ENCODE data around the gene PSMC2.

Gene PSMC2

GRCh38 chr7:103347507-103348267 is at the start of gene PSMC2:
PSMC2 (plus strand) TSS chr7:103347643; CDS start chr7:103347712, 69 bp downstream.
- peak; percentile 71 for DNase-seq (ENCODE audit: low read depth)

- DNase-seq (ENCODE audit: low read depth) = no peak
These were observed 49.6 kb upstream of the PSMC2 start for GRCh38 chr7:103297837-103298179.

GRCh38 chr7:103299660-103300059 is 47.8 kb upstream of the PSMC2 start:
- DNase-seq (ENCODE audit: low read depth) = no peak

- no peak for DNase-seq (ENCODE audit: low read depth)
These were observed 46.0 kb upstream of the PSMC2 start for GRCh38 chr7:103301441-103301840.

- DNase-seq (ENCODE audit: low read depth) = no peak
These were observed 39.8 kb upstream of the PSMC2 start for GRCh38 chr7:103307503-103308231.

- DNase-seq (ENCODE audit: low read depth) = no peak
These were observed 32.6 kb upstream of the PSMC2 start for GRCh38 chr7:103314852-103315251.

- DNase-seq (ENCODE audit: low read depth) = no peak
These were observed 31.0 kb upstream of the PSMC2 start for GRCh38 chr7:103316380-103316941.

- no peak for DNase-seq (ENCODE audit: low read depth)
These were observed 30.4 kb upstream of the PSMC2 start for GRCh38 chr7:103317009-103317408.

- no peak for DNase-seq (ENCODE audit: low read depth)
These were observed 21.7 kb upstream of the PSMC2 start for GRCh38 chr7:103325744-103326143.

- no peak for DNase-seq (ENCODE audit: low read depth)
These were observed 10.7 kb upstream of the PSMC2 start for GRCh38 chr7:103336761-103337160.

GRCh38 chr7:103338864-103339263 is 8.6 kb upstream of the PSMC2 start:
- no peak for DNase-seq (ENCODE audit: low read depth)

GRCh38 chr7:103341466-103341865 is 6.0 kb upstream of the PSMC2 start:
- DNase-seq (ENCODE audit: low read depth) = no peak

- no peak for DNase-seq (ENCODE audit: low read depth)
These were observed 4.1 kb upstream of the PSMC2 start for GRCh38 chr7:103343332-103343731.

- DNase-seq (ENCODE audit: low read depth) = peak; percentile 39
These were observed 3.5 kb upstream of the PSMC2 start for GRCh38 chr7:103343758-103344452.

GRCh38 chr7:103344453-103345149 is 2.8 kb upstream of the PSMC2 start, which contains the start of gene DNAJC2:
DNAJC2 (minus strand) TSS chr7:103344767; CDS start chr7:103344622, 145 bp downstream.
- peak; percentile 79 for DNase-seq (ENCODE audit: low read depth)

- no peak for DNase-seq (ENCODE audit: low read depth)
These were observed 1.0 kb upstream of the PSMC2 start for GRCh38 chr7:103346396-103346795.

- no peak for DNase-seq (ENCODE audit: low read depth)
These were observed 1.0 kb downstream of the PSMC2 start for GRCh38 chr7:103348452-103348851.

- no peak for DNase-seq (ENCODE audit: low read depth)
These were observed 1.5 kb downstream of the PSMC2 start for GRCh38 chr7:103348959-103349358.

GRCh38 chr7:103349805-103350204 is 2.4 kb downstream of the PSMC2 start:
- no peak for DNase-seq (ENCODE audit: low read depth)

GRCh38 chr7:103369432-103369831 is 22.0 kb downstream of the PSMC2 start:
- DNase-seq (ENCODE audit: low read depth) = no peak

- no peak for DNase-seq (ENCODE audit: low read depth)
These were observed 26.6 kb downstream of the PSMC2 start for GRCh38 chr7:103373866-103374643.

All from stimulated activated CD4-positive, alpha-beta T cell treated with anti-CD3 and anti-CD28 coated beads, Interleukin-2, amount 100 ng/mL, for 4 hours (primary cell).